Liver (tissue), 9 donors: ENCODE data around the gene CD8B. TPM values are rescaled to one million over a fixed set of nuclear protein-coding genes. Genes with fewer than 3 reads are reported as not detected.

Source experiments
- DNase-seq: peaks from one replicate; pipeline ENCODE4 v3.0.0-alpha.2; 2017; ENCODE audit warnings: low spot score
- H3K27ac ChIP-seq, 2 donors: one replicate each; pipeline ENCODE4 v1.7.0; 2013; ENCODE audit warnings: inconsistent platforms in 2 of 2, low read length in 2 of 2, control low read depth in 1 of 2, low read depth in 1 of 2, mild to moderate bottlenecking in 1 of 2
- H3K27me3 ChIP-seq, 4 donors: one replicate each; pipeline versions ENCODE4 v1.6.1 to v1.7.0; 2013; ENCODE audit warnings: low read length in 3 of 4, inconsistent platforms in 1 of 4, mild to moderate bottlenecking in 1 of 4, moderate library complexity in 1 of 4; ENCODE audit not compliant: control insufficient read depth in 4 of 4, insufficient read depth in 4 of 4
- H3K36me3 ChIP-seq, 4 donors: one replicate each; pipeline versions ENCODE4 v1.6.1 to v1.7.0; 2013; ENCODE audit warnings: low read length in 3 of 4, mild to moderate bottlenecking in 3 of 4, low read depth in 1 of 4, moderate library complexity in 1 of 4; ENCODE audit not compliant: control insufficient read depth in 4 of 4, insufficient read depth in 3 of 4
- H3K4me1 ChIP-seq, 4 donors: one replicate each; pipeline versions ENCODE4 v1.6.1 to v1.7.0; 2013; ENCODE audit warnings: low read length in 3 of 4, mild to moderate bottlenecking in 3 of 4, moderate library complexity in 1 of 4; ENCODE audit not compliant: control insufficient read depth in 4 of 4, insufficient read depth in 4 of 4
- H3K4me3 ChIP-seq, 3 donors: one replicate each; pipeline versions ENCODE4 v1.6.1 to v1.7.0; 2013; ENCODE audit warnings: low read length in 3 of 3, control low read depth in 1 of 3, low read depth in 1 of 3, mild to moderate bottlenecking in 1 of 3
- H3K9ac ChIP-seq, 2 donors: one replicate each; pipeline ENCODE4 v1.7.0; 2013; ENCODE audit warnings: low read length in 2 of 2, mild to moderate bottlenecking in 2 of 2, moderate library complexity in 2 of 2, control low read depth in 1 of 2, low read depth in 1 of 2
- H3K9me3 ChIP-seq, 4 donors: one replicate each; pipeline versions ENCODE4 v1.6.1 to v1.7.0; 2013; ENCODE audit warnings: low read length in 3 of 4; ENCODE audit not compliant: control insufficient read depth in 4 of 4
- ATF3 ChIP-seq: IDR thresholded peaks from 2 replicates; pipeline ENCODE4 v1.6.1; 2016; ENCODE audit warnings: antibody characterized with exemption
- CTCF ChIP-seq: fragments of 150-350 bp; IDR thresholded peaks from 2 replicates; pipeline ENCODE4 v1.5.1; 2017; ENCODE audit warnings: improper control_type of control experiment, low read depth, low read length; ENCODE audit not compliant: missing input control
- EGR1 ChIP-seq, 2 donors: IDR thresholded peaks; 2 replicates each; pipeline ENCODE4 v1.6.1; 2016 to 2018; ENCODE audit warnings: antibody characterized with exemption in 2 of 2, low read depth in 2 of 2
- FOXA1 ChIP-seq: IDR thresholded peaks from 2 replicates; pipeline ENCODE4 v1.6.1; 2016; ENCODE audit warnings: antibody characterized with exemption
- HNF4A ChIP-seq, 2 donors: conservative IDR thresholded peaks; 2 replicates each; pipeline ENCODE4 v1.6.1; 2016; ENCODE audit warnings: antibody characterized with exemption in 2 of 2, mild to moderate bottlenecking in 2 of 2
- JUND ChIP-seq, 2 donors: IDR thresholded peaks; 2 replicates each; pipeline ENCODE4 v1.6.1; 2016; ENCODE audit warnings: antibody characterized with exemption in 2 of 2
- MAX ChIP-seq: IDR thresholded peaks from 2 replicates; pipeline ENCODE4 v1.6.1; 2016; ENCODE audit warnings: antibody characterized with exemption
- REST ChIP-seq: IDR thresholded peaks from 2 replicates; pipeline ENCODE4 v1.6.1; 2016; ENCODE audit warnings: antibody characterized with exemption, mild to moderate bottlenecking
- SP1 ChIP-seq: IDR thresholded peaks from 2 replicates; pipeline ENCODE4 v1.6.1; 2018; ENCODE audit warnings: antibody characterized with exemption, mild to moderate bottlenecking
- TAF1 ChIP-seq: conservative IDR thresholded peaks from 2 replicates; pipeline ENCODE4 v1.6.1; 2016; ENCODE audit warnings: antibody characterized with exemption, mild to moderate bottlenecking
- YY1 ChIP-seq: IDR thresholded peaks from 2 replicates; pipeline ENCODE4 v1.6.1; 2016; ENCODE audit warnings: antibody characterized with exemption, mild to moderate bottlenecking
- ZBTB33 ChIP-seq: IDR thresholded peaks from 2 replicates; pipeline ENCODE4 v1.6.1; 2016; ENCODE audit warnings: antibody characterized with exemption
- WGBS: extraction: QIAGEN DNeasy Blood & Tissue Kit; methylation state at CpG from one replicate; pipeline ENCODE4 v1.1.7; 2013; 5-methylcytosine and 5-hydroxymethylcytosine counted together
- polyA plus RNA-seq, 2 donors: library from polyadenylated mRNA; stranded (reverse) in 1 of 2; unstranded in 1 of 2; fragments of 200-250 nt in 1 of 2; fragments of >200 nt in 1 of 2; fragmentation: Nextera tagmentation in 1 of 2; extraction: Ambion mirVana in 1 of 2; gene quantifications; one replicate each; pipeline versions ENCODE4 v1.2.1 to v1.2.3, GENCODE V29; 2013 to 2015
- total RNA-seq, 2 donors: library from RNA; depleted of rRNA; stranded (reverse); fragments of >200 nt; gene quantifications; one replicate each; pipeline ENCODE4 v1.2.3, GENCODE V29; 2014
- donor health status: healthy.
- donor health status: healthy.
- donor health status: healthy.
- donor health status: healthy.
- donor health status: healthy.

The CD8B gene
- total and polyA plus RNA-seq, 4 donors: 0.17 to 1.0 (median 0.64) TPM

GRCh38 chr2:86807468-86808275, 54.0 kb downstream of the CD8B start:
- no peak overlapping the region for H3K27ac ChIP-seq
- H3K9me3 ChIP-seq: no peaks in the 10 kb centered on the region
- H3K4me3 ChIP-seq: peak overlapping the region; percentile 37 to 63 (median 55)
- DNase-seq: no peak
- TF ChIP-seq HNF4A (conservative IDR thresholded peaks at IDR 0.05) (no peak), CTCF (no peak), JUND (IDR thresholded peaks at IDR 0.05) (no peak), TAF1 (no peak), ATF3 (no peak), SP1 (no peak), REST (no peak), YY1 (no peak), FOXA1 (no peak), ZBTB33 (no peak)
- no peaks in the 10 kb centered on the region for H3K36me3 ChIP-seq
- H3K27me3 ChIP-seq: no peaks in the 10 kb centered on the region
- peaks cover 6 to 25% (median 16%) of the 10 kb centered on the region in 4 donors for H3K4me1 ChIP-seq
- no peak overlapping the region for H3K9ac ChIP-seq
- 2% methylated on average over 51 of the region's 51 CpGs for WGBS

- no peak overlapping the region for H3K27ac ChIP-seq
Observed at GRCh38 chr2:86807133-86807467, 54.6 kb downstream of the CD8B start.

More at GRCh38 chr2:86807133-86807467, 54.6 kb downstream of the CD8B start:
- 34% methylated on average over 11 of the region's 11 CpGs for WGBS
- Histone ChIP-seq H3K9me3 (no peaks in the 10 kb centered on the region), H3K4me3 (peak overlapping the region in 1 of 3 donors; percentile 55), H3K4me1 (peaks cover 6 to 25% (median 16%) of the 10 kb centered on the region in 4 donors), H3K9ac (no peak overlapping the region), H3K27me3 (no peaks in the 10 kb centered on the region), H3K36me3 (no peaks in the 10 kb centered on the region)
- DNase-seq: no peak
- TF ChIP-seq CTCF (no peak), TAF1 (no peak), YY1 (no peak), HNF4A (conservative IDR thresholded peaks at IDR 0.05) (no peak), JUND (IDR thresholded peaks at IDR 0.05) (no peak), ATF3 (no peak), EGR1 (IDR thresholded peaks at IDR 0.05; ENCODE audit: low read depth in 2 of 2) (no peak), MAX (no peak)
